ENCODE data around the gene ACOXL. TPM values are rescaled to one million over a fixed set of nuclear protein-coding genes. Genes with fewer than 3 reads are reported as not detected.

The ACOXL gene
- total and polyA plus RNA-seq, 4 donors = 4.4 to 32.8 (median 12.2) TPM

DNA sequence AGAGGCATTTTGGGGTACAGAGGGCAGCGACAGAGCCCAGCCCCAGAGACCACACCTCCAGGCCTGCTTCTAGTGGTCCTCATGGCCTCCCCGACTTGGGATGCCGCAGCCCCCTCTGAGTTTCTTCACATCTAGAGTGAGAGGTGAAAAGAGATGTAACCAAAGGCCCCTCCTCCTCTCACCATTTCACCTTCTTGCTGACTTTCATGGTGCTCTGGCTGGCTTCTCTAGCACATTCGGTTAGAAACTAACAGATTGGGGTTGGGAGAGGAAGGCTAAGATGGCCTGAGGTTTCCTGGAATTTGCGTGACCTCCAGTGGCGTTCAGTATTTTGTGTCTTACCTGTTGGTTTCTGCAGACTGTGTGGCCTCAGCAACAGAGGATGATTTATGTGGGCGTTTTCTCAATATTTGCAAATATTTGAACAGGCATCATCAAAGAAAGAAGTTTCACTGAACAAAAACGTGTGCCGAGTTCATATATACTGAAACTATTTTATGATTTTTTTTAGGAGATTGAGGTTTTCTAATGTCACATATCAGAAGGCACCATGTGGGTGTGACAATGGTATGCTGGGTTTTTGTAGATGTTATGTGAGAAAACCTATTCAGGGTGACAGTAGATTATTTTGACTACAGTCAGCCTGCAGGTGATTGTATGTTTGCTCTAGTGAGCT is 318.5 kb downstream of the ACOXL start:
- ATAC-seq (ENCODE audit: insufficient read depth, low FRiP score) = no peak
- Histone ChIP-seq H3K4me3 (no peak overlapping the region), H3K27me3 (ENCODE audit: control insufficient read depth in 3 of 3, insufficient read depth in 3 of 3, low read length in 2 of 3) (no peaks in the 10 kb centered on the region), H3K9ac (ENCODE audit: insufficient read depth in 1 of 2, low read length in 2 of 2) (no peak overlapping the region), H3K9me3 (ENCODE audit: control insufficient read depth in 4 of 4, insufficient read depth in 3 of 4, low read length in 3 of 4) (no peaks in the 10 kb centered on the region), H3K36me3 (ENCODE audit: control insufficient read depth in 4 of 4, insufficient read depth in 4 of 4, low read length in 4 of 4) (no peaks in the 10 kb centered on the region), H3K27ac (ENCODE audit: low read depth in 1 of 2, low read length in 1 of 2) (no peak overlapping the region), H3K4me1 (ENCODE audit: control insufficient read depth in 5 of 5, insufficient read depth in 5 of 5, low read length in 5 of 5) (peaks cover 0 to 9% (median 0%) of the 10 kb centered on the region in 5 donors)
- WGBS, 2 donors = 87 to 89% methylated on average over 9 of the region's 9 CpGs
- no peak for DNase-seq
- TF ChIP-seq, protein P1, sequence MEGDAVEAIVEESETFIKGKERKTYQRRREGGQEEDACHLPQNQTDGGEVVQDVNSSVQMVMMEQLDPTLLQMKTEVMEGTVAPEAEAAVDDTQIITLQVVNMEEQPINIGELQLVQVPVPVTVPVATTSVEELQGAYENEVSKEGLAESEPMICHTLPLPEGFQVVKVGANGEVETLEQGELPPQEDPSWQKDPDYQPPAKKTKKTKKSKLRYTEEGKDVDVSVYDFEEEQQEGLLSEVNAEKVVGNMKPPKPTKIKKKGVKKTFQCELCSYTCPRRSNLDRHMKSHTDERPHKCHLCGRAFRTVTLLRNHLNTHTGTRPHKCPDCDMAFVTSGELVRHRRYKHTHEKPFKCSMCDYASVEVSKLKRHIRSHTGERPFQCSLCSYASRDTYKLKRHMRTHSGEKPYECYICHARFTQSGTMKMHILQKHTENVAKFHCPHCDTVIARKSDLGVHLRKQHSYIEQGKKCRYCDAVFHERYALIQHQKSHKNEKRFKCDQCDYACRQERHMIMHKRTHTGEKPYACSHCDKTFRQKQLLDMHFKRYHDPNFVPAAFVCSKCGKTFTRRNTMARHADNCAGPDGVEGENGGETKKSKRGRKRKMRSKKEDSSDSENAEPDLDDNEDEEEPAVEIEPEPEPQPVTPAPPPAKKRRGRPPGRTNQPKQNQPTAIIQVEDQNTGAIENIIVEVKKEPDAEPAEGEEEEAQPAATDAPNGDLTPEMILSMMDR (IDR thresholded peaks at IDR 0.05; ENCODE audit: control extremely low read depth, extremely low read depth) = no peak

DNA sequence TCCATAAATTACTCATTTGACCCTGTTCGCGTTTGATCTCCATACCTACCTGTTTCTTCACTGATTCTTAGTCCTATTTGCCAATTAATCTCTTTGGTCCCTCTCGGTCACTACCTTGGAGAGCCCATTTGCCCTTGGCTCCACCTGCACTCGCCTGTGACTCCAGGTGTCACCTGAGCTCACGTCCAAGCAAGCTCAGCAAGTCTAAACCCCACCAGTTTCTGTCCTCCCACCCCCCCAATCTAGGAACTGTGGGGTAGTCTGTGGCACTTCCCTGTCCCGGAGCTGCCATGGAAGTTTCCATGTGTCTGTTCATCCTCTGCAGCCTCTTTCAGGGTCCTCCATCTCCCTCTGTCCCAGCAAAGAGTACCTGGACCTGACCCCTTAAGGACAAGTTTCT is 320.2 kb downstream of the ACOXL start:
- ATAC-seq (ENCODE audit: insufficient read depth, low FRiP score) = no peak
- TF ChIP-seq, protein P1 (IDR thresholded peaks at IDR 0.05; ENCODE audit: control extremely low read depth, extremely low read depth) = no peak
- peaks cover 0 to 9% (median 0%) of the 10 kb centered on the region in 5 donors for H3K4me1 ChIP-seq (ENCODE audit: control insufficient read depth in 5 of 5, insufficient read depth in 5 of 5, low read length in 5 of 5)
- no peak overlapping the region for H3K27ac ChIP-seq (ENCODE audit: low read depth in 1 of 2, low read length in 1 of 2)
- no peaks in the 10 kb centered on the region for H3K36me3 ChIP-seq (ENCODE audit: control insufficient read depth in 4 of 4, insufficient read depth in 4 of 4, low read length in 4 of 4)
- H3K9ac ChIP-seq (ENCODE audit: insufficient read depth in 1 of 2, low read length in 2 of 2) = no peak overlapping the region
- DNase-seq = no peak
- H3K27me3 ChIP-seq (ENCODE audit: control insufficient read depth in 3 of 3, insufficient read depth in 3 of 3, low read length in 2 of 3) = no peaks in the 10 kb centered on the region
- WGBS, 2 donors = 88 to 89% methylated on average over 6 of the region's 6 CpGs
- H3K9me3 ChIP-seq (ENCODE audit: control insufficient read depth in 4 of 4, insufficient read depth in 3 of 4, low read length in 3 of 4) = no peaks in the 10 kb centered on the region
- H3K4me3 ChIP-seq = no peak overlapping the region

DNA sequence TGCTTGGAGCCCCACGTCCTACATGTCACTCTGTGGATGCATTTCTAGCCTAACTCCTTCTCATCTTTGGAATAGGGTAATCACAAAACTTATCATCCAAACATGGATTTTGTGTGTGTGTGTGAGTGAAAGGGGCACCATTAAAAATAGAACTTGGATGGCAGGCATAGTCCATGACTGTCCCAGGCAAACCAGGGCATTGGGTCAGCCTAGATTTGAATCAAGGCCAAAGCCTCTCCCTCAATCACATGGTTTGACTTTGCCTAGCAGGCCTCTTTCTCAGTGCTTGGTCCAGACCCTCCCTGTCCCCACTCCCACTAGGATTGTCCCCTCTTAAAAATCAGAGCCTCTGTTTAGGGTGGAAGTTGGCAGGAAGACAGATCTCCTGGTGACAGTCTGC is 320.9 kb downstream of the ACOXL start:
- no peak for DNase-seq

More for the DNA sequence above, 320.9 kb downstream of the ACOXL start:
- Histone ChIP-seq H3K36me3 (ENCODE audit: control insufficient read depth in 4 of 4, insufficient read depth in 4 of 4, low read length in 4 of 4) (no peaks in the 10 kb centered on the region), H3K4me3 (no peak overlapping the region), H3K27me3 (ENCODE audit: control insufficient read depth in 3 of 3, insufficient read depth in 3 of 3, low read length in 2 of 3) (no peaks in the 10 kb centered on the region), H3K27ac (ENCODE audit: low read depth in 1 of 2, low read length in 1 of 2) (no peak overlapping the region), H3K9ac (ENCODE audit: insufficient read depth in 1 of 2, low read length in 2 of 2) (no peak overlapping the region), H3K9me3 (ENCODE audit: control insufficient read depth in 4 of 4, insufficient read depth in 3 of 4, low read length in 3 of 4) (no peaks in the 10 kb centered on the region), H3K4me1 (ENCODE audit: control insufficient read depth in 5 of 5, insufficient read depth in 5 of 5, low read length in 5 of 5) (peaks cover 0 to 9% (median 0%) of the 10 kb centered on the region in 5 donors)
- 88 to 93% methylated on average over 1 of the region's 1 CpG for WGBS, 2 donors
- no peak for ATAC-seq (ENCODE audit: insufficient read depth, low FRiP score)
- TF ChIP-seq, protein P1 (IDR thresholded peaks at IDR 0.05; ENCODE audit: control extremely low read depth, extremely low read depth) = no peak

All from lung (tissue), 12 donors.